Measurements from ENCODE around the gene ID1. TPM values are rescaled to one million over a fixed set of nuclear protein-coding genes. Genes with fewer than 3 reads are reported as not detected.

The ID1 gene
- total and polyA plus RNA-seq, 2 of the 13 experiments (the other 11 are each of a cell fraction or from before 2014, with no cell fraction given): 320 to 419 TPM

DNA sequence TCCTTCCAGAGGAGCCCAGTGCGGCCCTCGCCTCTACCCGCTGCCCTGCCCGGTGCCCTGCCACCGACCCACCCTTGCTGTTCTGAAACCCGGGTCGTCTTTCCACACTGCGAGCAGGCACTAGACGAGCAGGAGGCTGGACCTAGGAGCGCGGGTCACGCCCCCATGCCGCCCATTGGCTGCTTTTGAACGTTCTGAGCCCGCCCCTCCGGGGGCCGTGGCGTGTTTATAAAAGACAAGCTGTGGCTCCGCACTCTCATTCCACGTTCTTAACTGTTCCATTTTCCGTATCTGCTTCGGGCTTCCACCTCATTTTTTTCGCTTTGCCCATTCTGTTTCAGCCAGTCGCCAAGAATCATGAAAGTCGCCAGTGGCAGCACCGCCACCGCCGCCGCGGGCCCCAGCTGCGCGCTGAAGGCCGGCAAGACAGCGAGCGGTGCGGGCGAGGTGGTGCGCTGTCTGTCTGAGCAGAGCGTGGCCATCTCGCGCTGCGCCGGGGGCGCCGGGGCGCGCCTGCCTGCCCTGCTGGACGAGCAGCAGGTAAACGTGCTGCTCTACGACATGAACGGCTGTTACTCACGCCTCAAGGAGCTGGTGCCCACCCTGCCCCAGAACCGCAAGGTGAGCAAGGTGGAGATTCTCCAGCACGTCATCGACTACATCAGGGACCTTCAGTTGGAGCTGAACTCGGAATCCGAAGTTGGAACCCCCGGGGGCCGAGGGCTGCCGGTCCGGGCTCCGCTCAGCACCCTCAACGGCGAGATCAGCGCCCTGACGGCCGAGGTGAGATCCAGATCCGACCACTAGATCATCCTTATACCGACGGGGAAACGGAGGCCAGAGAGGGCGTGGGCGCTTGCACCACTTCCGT lies at the start of gene ID1 (continued):
- TF ChIP-seq, protein P1, sequence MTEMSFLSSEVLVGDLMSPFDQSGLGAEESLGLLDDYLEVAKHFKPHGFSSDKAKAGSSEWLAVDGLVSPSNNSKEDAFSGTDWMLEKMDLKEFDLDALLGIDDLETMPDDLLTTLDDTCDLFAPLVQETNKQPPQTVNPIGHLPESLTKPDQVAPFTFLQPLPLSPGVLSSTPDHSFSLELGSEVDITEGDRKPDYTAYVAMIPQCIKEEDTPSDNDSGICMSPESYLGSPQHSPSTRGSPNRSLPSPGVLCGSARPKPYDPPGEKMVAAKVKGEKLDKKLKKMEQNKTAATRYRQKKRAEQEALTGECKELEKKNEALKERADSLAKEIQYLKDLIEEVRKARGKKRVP (CRISPR knock-in tag; IDR thresholded peaks at IDR 0.05): peak in 1 of 2 experiments; percentile 89; a peak in 2 of 4 replicates
- TF ChIP-seq, protein P2, sequence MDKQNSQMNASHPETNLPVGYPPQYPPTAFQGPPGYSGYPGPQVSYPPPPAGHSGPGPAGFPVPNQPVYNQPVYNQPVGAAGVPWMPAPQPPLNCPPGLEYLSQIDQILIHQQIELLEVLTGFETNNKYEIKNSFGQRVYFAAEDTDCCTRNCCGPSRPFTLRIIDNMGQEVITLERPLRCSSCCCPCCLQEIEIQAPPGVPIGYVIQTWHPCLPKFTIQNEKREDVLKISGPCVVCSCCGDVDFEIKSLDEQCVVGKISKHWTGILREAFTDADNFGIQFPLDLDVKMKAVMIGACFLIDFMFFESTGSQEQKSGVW (CRISPR knock-in tag; IDR thresholded peaks at IDR 0.05; ENCODE audit: borderline replicate concordance): peak; percentile 83
- TF ChIP-seq ZNF367 (CRISPR knock-in tag; IDR thresholded peaks at IDR 0.05; ENCODE audit: borderline replicate concordance) (peak; percentile 21), ZNF513 (CRISPR knock-in tag; conservative IDR thresholded peaks at IDR 0.05) (no peak; the same call in 1 of the 2 replicates), ZNF441 (CRISPR knock-in tag; IDR thresholded peaks at IDR 0.05; ENCODE audit: borderline replicate concordance) (peak; percentile 93), HOXD1 (CRISPR knock-in tag; IDR thresholded peaks at IDR 0.05) (peak; percentile 93), ATF7 (IDR thresholded peaks at IDR 0.05) (no peak), ATF7 (CRISPR knock-in tag; IDR thresholded peaks at IDR 0.05) (peak; percentile 80), ZMAT3 (CRISPR knock-in tag; conservative IDR thresholded peaks at IDR 0.05) (peak; percentile 98), HMG20A (CRISPR knock-in tag; IDR thresholded peaks at IDR 0.05; ENCODE audit: borderline replicate concordance) (no peak; the same call in 1 of the 2 replicates), ZNF720 (CRISPR knock-in tag; IDR thresholded peaks at IDR 0.05) (peak; percentile 35), RXRA (CRISPR knock-in tag; IDR thresholded peaks at IDR 0.05) (peak; percentile 68), ETV5 (CRISPR knock-in tag; IDR thresholded peaks at IDR 0.05; ENCODE audit: borderline replicate concordance) (peak; percentile 75), AHDC1 (CRISPR knock-in tag; IDR thresholded peaks at IDR 0.05; ENCODE audit: borderline replicate concordance) (peak; percentile 73; the same call in 1 of the 2 replicates), ZNF496 (CRISPR knock-in tag; IDR thresholded peaks at IDR 0.05; ENCODE audit: insufficient replicate concordance) (no peak)

Data from HepG2 (cell line).